ENCODE data around the gene ZNF425. TPM values are rescaled to one million over a fixed set of nuclear protein-coding genes. Genes with fewer than 3 reads are reported as not detected.

Gene ZNF425
- total RNA-seq, 1 donor from 2014 or later = 7.0 TPM

DNA sequence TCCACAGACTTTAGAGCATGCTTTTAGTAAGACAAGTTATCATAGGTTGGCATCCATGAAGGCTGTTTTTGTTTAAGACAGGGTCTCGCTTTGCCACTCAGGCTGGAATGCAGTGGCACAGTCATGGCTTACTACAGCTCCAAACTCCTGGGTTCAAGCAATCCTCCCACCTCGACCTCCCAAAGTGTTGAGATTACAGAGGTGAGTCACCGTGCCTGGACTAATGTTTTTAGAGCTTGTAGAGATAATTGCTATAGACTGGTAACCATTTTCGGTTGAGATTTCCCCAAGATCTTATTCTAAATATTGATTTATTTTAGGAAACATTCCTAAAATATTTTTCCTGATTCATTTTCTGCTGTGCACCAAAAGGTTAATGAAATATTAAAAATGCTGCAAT is 15.8 kb upstream of the ZNF425 start:
- TF ChIP-seq CTCF (IDR thresholded peaks at IDR 0.05; ENCODE audit: unreplicated experiment) = no peak
- peaks cover 5% of the 10 kb centered on the region for H3K36me3 Mint-ChIP-seq
- H3K4me3 Mint-ChIP-seq = no peak overlapping the region
- H3K27ac Mint-ChIP-seq = peak overlapping the region; percentile 47
- no peaks in the 10 kb centered on the region for H3K27me3 Mint-ChIP-seq (ENCODE audit: low read depth)
- DNase-seq (ENCODE audit: low spot score in 2 of 2, unreplicated experiment in 2 of 2) = no peak
- H3K4me1 Mint-ChIP-seq = peaks cover 30% of the 10 kb centered on the region
- no peaks in the 10 kb centered on the region for H3K9me3 Mint-ChIP-seq

GRCh38 chr7:149140831-149141230 is 14.7 kb upstream of the ZNF425 start:
- H3K36me3 Mint-ChIP-seq = peaks cover 5% of the 10 kb centered on the region
- peaks cover 28% of the 10 kb centered on the region for H3K4me1 Mint-ChIP-seq
- no peak overlapping the region for H3K4me3 Mint-ChIP-seq
- no peak for TF ChIP-seq CTCF (IDR thresholded peaks at IDR 0.05; ENCODE audit: unreplicated experiment)
- no peaks in the 10 kb centered on the region for H3K9me3 Mint-ChIP-seq
- H3K27me3 Mint-ChIP-seq (ENCODE audit: low read depth) = no peaks in the 10 kb centered on the region
- H3K27ac Mint-ChIP-seq = no peak overlapping the region
- DNase-seq (ENCODE audit: low spot score in 2 of 2, unreplicated experiment in 2 of 2) = no peak

DNA sequence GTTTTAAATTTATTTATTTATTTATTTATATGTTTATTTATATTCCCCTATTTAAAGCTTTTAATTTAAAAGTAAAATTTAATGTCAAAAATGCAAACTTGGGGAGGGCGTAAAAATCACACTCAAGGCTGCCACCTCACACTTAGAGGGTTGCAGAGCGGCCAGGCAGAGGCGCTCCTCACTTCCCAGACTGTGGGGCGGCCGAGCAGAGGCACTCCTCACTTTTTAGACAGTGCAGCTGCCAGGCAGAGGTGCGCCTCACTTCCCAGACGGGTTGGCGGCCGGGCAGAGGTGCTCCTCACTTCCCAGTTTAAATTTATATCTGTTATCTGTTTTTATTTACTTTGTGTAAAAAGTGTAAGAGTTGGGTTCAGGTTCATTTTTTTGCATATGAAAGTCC is 10.0 kb upstream of the ZNF425 start:
- Mint-ChIP-seq H3K36me3 (peaks cover 17% of the 10 kb centered on the region), H3K4me3 (no peak overlapping the region), H3K4me1 (no peaks in the 10 kb centered on the region), H3K27ac (no peak overlapping the region), H3K9me3 (peaks cover 1% of the 10 kb centered on the region), H3K27me3 (ENCODE audit: low read depth) (no peaks in the 10 kb centered on the region)
- TF ChIP-seq CTCF (IDR thresholded peaks at IDR 0.05; ENCODE audit: unreplicated experiment) = no peak
- no peak for DNase-seq (ENCODE audit: low spot score in 2 of 2, unreplicated experiment in 2 of 2)

- Mint-ChIP-seq H3K9me3 (peaks cover 9% of the 10 kb centered on the region), H3K27me3 (ENCODE audit: low read depth) (no peaks in the 10 kb centered on the region), H3K4me1 (peaks cover 4% of the 10 kb centered on the region), H3K4me3 (no peak overlapping the region), H3K36me3 (peaks cover 28% of the 10 kb centered on the region), H3K27ac (no peak overlapping the region)
- no peak for DNase-seq (ENCODE audit: low spot score in 2 of 2, unreplicated experiment in 2 of 2)
- TF ChIP-seq CTCF (IDR thresholded peaks at IDR 0.05; ENCODE audit: unreplicated experiment) = no peak
These were observed 7.0 kb upstream of the ZNF425 start for GRCh38 chr7:149133028-149133710.

DNA sequence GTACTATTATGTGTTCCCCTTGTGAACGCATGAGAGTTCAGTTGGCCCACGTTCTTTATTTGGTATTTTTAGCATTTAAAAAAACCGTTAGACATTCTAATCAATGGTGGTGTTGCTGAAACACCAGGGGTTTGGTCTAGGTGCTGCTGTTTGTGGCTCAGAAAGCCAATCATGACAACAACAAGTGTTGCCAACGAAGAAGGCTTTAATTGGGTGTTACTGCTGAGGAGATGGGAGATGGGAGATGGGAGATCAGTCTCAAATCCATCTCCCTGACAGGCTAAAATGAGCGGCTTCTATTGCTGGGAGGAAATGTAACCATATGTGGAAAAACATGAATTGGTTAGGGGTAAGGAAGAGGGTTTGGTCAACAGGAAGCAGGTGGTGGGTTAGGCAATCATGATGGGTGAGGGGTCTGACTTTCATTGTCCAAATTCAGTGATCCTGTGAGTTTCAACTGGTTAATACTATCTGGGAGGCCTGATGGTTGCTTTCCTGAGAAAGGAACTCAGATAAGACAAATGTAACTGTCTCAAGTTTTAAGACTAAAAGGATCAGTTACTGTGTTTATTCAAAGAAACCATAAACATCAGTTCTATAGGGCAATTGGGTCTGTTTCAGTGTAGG is 4.6 kb upstream of the ZNF425 start:
- Mint-ChIP-seq H3K4me3 (no peak overlapping the region), H3K27me3 (ENCODE audit: low read depth) (no peaks in the 10 kb centered on the region), H3K9me3 (peaks cover 9% of the 10 kb centered on the region), H3K27ac (no peak overlapping the region), H3K4me1 (peaks cover 14% of the 10 kb centered on the region), H3K36me3 (peaks cover 23% of the 10 kb centered on the region)
- TF ChIP-seq CTCF (IDR thresholded peaks at IDR 0.05; ENCODE audit: unreplicated experiment) = no peak
- DNase-seq (ENCODE audit: low spot score in 2 of 2, unreplicated experiment in 2 of 2) = no peak
